HepG2 (cell line): ENCODE results near the gene STK32C. TPM values are rescaled to one million over a fixed set of nuclear protein-coding genes. Genes with fewer than 3 reads are reported as not detected.
A peak's percentile ranks its signal among the peaks of the same experiment; 100 is the strongest.

Experiments
- BCL6 ChIP-seq: IDR thresholded peaks from 2 replicates; pipeline ENCODE4 v1.6.1; 2016; ENCODE audit warnings: missing genetic modification reagents, missing compliant biosample characterization
- ELF4 ChIP-seq: sonication (generic); formaldehyde crosslinking; IDR thresholded peaks from 2 replicates; pipeline ENCODE4 v1.5.0; 2020; ENCODE audit warnings: missing genetic modification reagents, mild to moderate bottlenecking, moderate library complexity, borderline replicate concordance
- HHEX ChIP-seq: IDR thresholded peaks from 2 replicates; pipeline ENCODE4 v1.6.1; 2016; ENCODE audit warnings: control low read depth
- HIC2 ChIP-seq: sonication (generic); formaldehyde crosslinking; IDR thresholded peaks from 2 replicates; pipeline ENCODE4 v1.9.0; 2022; ENCODE audit warnings: low read depth, missing genetic modification reagents
- HOXA5 ChIP-seq: sonication (generic); formaldehyde crosslinking; IDR thresholded peaks from 2 replicates; pipeline ENCODE4 v1.4.0; 2020; ENCODE audit warnings: missing genetic modification reagents
- RERE ChIP-seq: IDR thresholded peaks from 2 replicates; pipeline ENCODE4 v1.6.1; 2016; ENCODE audit warnings: low read depth, missing genetic modification reagents, missing compliant biosample characterization
- SMARCE1 ChIP-seq: fragments of 450-650 bp; IDR thresholded peaks from 2 replicates; pipeline ENCODE4 v1.6.1; 2017; ENCODE audit warnings: borderline replicate concordance
- TAF1 ChIP-seq: sonication (generic); formaldehyde crosslinking; IDR thresholded peaks from 2 replicates; pipeline ENCODE4 v1.4.0; 2020; ENCODE audit warnings: missing genetic modification reagents
- TFE3 ChIP-seq: IDR thresholded peaks from 2 replicates; pipeline ENCODE4 v1.6.1; 2016
- THAP9 ChIP-seq: sonication (generic); formaldehyde crosslinking; IDR thresholded peaks from 2 replicates; pipeline ENCODE4; 2020; ENCODE audit warnings: missing genetic modification reagents, mild to moderate bottlenecking, borderline replicate concordance
- ZBED4 ChIP-seq: sonication (generic); formaldehyde crosslinking; IDR thresholded peaks from 2 replicates; pipeline ENCODE4 v1.4.0; 2020; ENCODE audit warnings: missing genetic modification reagents, borderline replicate concordance
- ZMAT3 ChIP-seq: sonication (generic); formaldehyde crosslinking; conservative IDR thresholded peaks from 2 replicates; pipeline ENCODE4 v1.7.0; 2021; ENCODE audit warnings: missing genetic modification reagents
- ZNF101 ChIP-seq: sonication (generic); formaldehyde crosslinking; IDR thresholded peaks from 2 replicates; pipeline ENCODE4 v1.4.0; 2020; ENCODE audit warnings: mild to moderate bottlenecking, low read depth, missing genetic modification reagents, borderline replicate concordance
- ZNF883 ChIP-seq: sonication (generic); formaldehyde crosslinking; IDR thresholded peaks from 2 replicates; pipeline ENCODE4 v1.5.1; 2020; ENCODE audit warnings: mild to moderate bottlenecking, missing genetic modification reagents; ENCODE audit errors: not compliant biosample characterization
- polyA plus RNA-seq, 8 experiments: library from polyadenylated mRNA; depleted of rRNA in 3 of 8; stranded (reverse) in 7 of 8; unstranded in 1 of 8; fragments of >200 nt; fragmentation: Illumina TruSeq in 4 of 8; extraction: Trizol in 4 of 8; gene quantifications; 2 replicates each; pipeline versions ENCODE4 v1.2.1 to v1.2.3, GENCODE V29; 2011 to 2016; ENCODE audit warnings: low read depth in 4 of 8, missing spikeins in 1 of 8, mixed read lengths in 1 of 8; ENCODE audit not compliant: insufficient read depth in 1 of 8
- total RNA-seq, 5 experiments: library from RNA; depleted of rRNA; stranded (reverse); fragments of >200 nt; fragmentation: Illumina TruSeq; extraction: Trizol; gene quantifications; 2 replicates each; pipeline ENCODE4 v1.2.3, GENCODE V29; 2016; ENCODE audit warnings: low read depth in 1 of 5

STK32C gene
- total and polyA plus RNA-seq, 2 of the 13 experiments (the other 11 are each of a cell fraction or from before 2014, with no cell fraction given) = 10.9 to 19.4 TPM

- TF ChIP-seq HOXA5 (CRISPR knock-in tag) (no peak), ZMAT3 (CRISPR knock-in tag) (no peak), TFE3 (CRISPR knock-in tag) (no peak), SMARCE1 (no peak), HIC2 (CRISPR knock-in tag) (peak; percentile 44; the same call in 1 of the 2 replicates), TAF1 (no peak), RERE (CRISPR knock-in tag) (no peak), BCL6 (CRISPR knock-in tag) (peak; percentile 64), ZBED4 (CRISPR knock-in tag) (no peak; the same call in 1 of the 2 replicates), THAP9 (CRISPR knock-in tag) (peak; percentile 35; the same call in 1 of the 2 replicates), ZNF883 (no peak), HHEX (CRISPR knock-in tag) (peak; percentile 60; the same call in 1 of the 2 replicates), ELF4 (CRISPR knock-in tag) (no peak), ZNF101 (CRISPR knock-in tag) (no peak)
Measured at GRCh38 chr10:132251928-132252327, 55.8 kb downstream of the STK32C start (continued).
